ENCODE results near the gene UQCC3. TPM values are rescaled to one million over a fixed set of nuclear protein-coding genes. Genes with fewer than 3 reads are reported as not detected.

Gene UQCC3
- total RNA-seq, 4 donors from 2014 or later = 0.51 to 6.6 (median 3.4) TPM

- no peaks in the 10 kb centered on the region for H3K27me3 ChIP-seq
- TF ChIP-seq CTCF (IDR thresholded peaks at IDR 0.05) = no peak
- TF ChIP-seq POLR2A (IDR thresholded peaks at IDR 0.05) = no peak
- intact Hi-C loops (cut with DNase I; ENCODE audit: low total_unique reads) = no loop called here
- H3K9me3 ChIP-seq = no peaks in the 10 kb centered on the region
- DNase-seq = no peak
- H3K27ac ChIP-seq = no peak overlapping the region
- H3K4me1 ChIP-seq = no peaks in the 10 kb centered on the region
- H3K4me3 ChIP-seq = no peak overlapping the region
- no peaks in the 10 kb centered on the region for H3K36me3 ChIP-seq
These were observed 45.3 kb downstream of the UQCC3 start for GRCh38 chr11:62716816-62717215.

DNA sequence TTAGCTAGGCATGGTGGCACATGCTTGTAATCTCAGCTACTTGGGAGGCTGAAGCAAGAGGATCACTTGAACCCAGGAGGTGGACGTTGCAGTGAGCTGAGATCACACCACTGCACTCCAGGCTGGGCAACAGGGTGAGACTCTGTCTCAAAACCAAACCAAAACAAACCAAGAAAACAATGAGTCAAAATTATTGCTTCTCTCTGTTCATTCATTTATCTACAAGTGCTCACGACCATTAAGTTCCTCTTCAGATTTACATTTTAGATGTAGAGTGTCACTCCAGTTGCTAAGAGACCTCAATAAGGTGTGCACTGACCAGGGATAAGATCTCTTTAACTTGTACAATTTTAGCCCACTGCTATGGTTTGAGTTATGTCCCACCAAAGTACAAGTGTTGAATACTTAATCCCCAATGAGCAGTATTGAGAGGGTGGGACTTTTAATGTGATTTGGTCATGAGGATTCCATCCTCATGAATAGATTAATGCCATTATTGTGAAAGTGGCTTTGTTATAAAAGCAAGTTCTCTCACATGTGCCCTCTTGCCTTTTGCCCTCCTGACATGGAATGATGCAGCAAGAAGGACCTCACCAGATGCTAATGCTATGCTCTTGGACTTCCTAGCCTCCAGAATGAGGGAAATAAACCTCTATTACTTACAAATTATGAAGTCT, 48.0 kb downstream of the UQCC3 start:
- no peaks in the 10 kb centered on the region for H3K36me3 ChIP-seq
- no peak overlapping the region for H3K4me3 ChIP-seq
- no peaks in the 10 kb centered on the region for H3K9me3 ChIP-seq
- H3K27ac ChIP-seq = no peak overlapping the region
- H3K4me1 ChIP-seq = no peaks in the 10 kb centered on the region
- H3K27me3 ChIP-seq = no peaks in the 10 kb centered on the region
- no peak for DNase-seq
- no peak for TF ChIP-seq POLR2A (IDR thresholded peaks at IDR 0.05)
- no peak for TF ChIP-seq CTCF (IDR thresholded peaks at IDR 0.05)
- intact Hi-C loops (cut with DNase I; ENCODE audit: low total_unique reads) = no loop called here

DNA sequence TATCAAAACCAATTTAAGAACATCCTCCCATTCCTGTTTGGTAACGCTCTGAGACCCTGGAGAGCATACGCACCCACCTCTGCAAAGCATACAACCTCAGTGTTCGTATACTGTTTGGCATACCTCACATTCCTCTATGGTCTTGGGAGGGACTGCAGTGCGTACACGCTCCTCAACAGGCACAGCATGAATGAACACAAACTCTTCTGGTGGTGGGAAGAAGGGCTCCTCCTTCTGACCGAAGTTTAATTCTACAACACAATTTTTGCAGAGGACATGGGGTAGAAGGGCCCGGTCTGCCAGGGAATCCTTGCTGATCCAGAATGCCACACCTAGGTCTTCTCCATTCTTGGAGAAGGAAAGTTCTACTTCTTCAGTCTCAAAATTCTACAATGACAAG, 50.5 kb downstream of the UQCC3 start:
- no peaks in the 10 kb centered on the region for H3K27me3 ChIP-seq
- H3K27ac ChIP-seq = no peak overlapping the region
- DNase-seq = no peak
- intact Hi-C loops (cut with DNase I; ENCODE audit: low total_unique reads) = no loop called here
- peaks cover 0 to 12% of the 10 kb centered on the region in 2 donors for H3K4me1 ChIP-seq
- H3K9me3 ChIP-seq = no peaks in the 10 kb centered on the region
- H3K4me3 ChIP-seq = no peak overlapping the region
- no peak for TF ChIP-seq CTCF (IDR thresholded peaks at IDR 0.05)
- TF ChIP-seq POLR2A (IDR thresholded peaks at IDR 0.05) = no peak
- no peaks in the 10 kb centered on the region for H3K36me3 ChIP-seq

Small RNA genes lying within 50 kb of the gene (small RNA-seq; reads per million reads assigned to genes)
- gene SNORA57 = not detected

Other genes with a start within 250 kb of the UQCC3 start
- 1,000 to 10,000 TPM in 1 of 4 donors, 100 to 1,000 TPM in 3; 452 to 1,353 (median 779) TPM for gene AHNAK, start 124.9 kb upstream of the UQCC3 start, total RNA-seq
- 1,000 to 10,000 TPM; 1,301 to 1,426 (median 1,363) TPM for gene EEF1G, start 97.8 kb upstream of the UQCC3 start, total RNA-seq
- 10 to 100 TPM in 1 of 4 donors, 1 to 10 TPM in 3; 7.1 to 19.3 (median 8.6) TPM for gene TUT1, start 80.2 kb upstream of the UQCC3 start, total RNA-seq
- gene MTA2, start 69.8 kb upstream of the UQCC3 start, total RNA-seq = 100 to 1,000 TPM in 2 of 4 donors, 10 to 100 TPM in 2; 37.9 to 120 (median 78.2) TPM
- 100 to 1,000 TPM in 1 of 4 donors, 10 to 100 TPM in 3; 17.9 to 126 (median 36.8) TPM for gene EML3, start 58.9 kb upstream of the UQCC3 start, total RNA-seq
- gene ROM1, start 58.4 kb upstream of the UQCC3 start, total RNA-seq = 10 to 100 TPM in 1 of 4 donors, 1 to 10 TPM in 1, under 1 TPM in 1, not detected in 1; 0.77 to 11.9 (median 5.3) TPM
- 10 to 100 TPM; 17.7 to 50.4 (median 23.1) TPM for gene B3GAT3, start 49.7 kb upstream of the UQCC3 start, total RNA-seq
- gene GANAB, start 25.1 kb upstream of the UQCC3 start, total RNA-seq = 100 to 1,000 TPM in 3 of 4 donors, 10 to 100 TPM in 1; 56.9 to 513 (median 270) TPM
- 10 to 100 TPM in 3 of 4 donors, 1 to 10 TPM in 1; 4.9 to 27.4 (median 18.8) TPM for gene INTS5, start 18.4 kb upstream of the UQCC3 start, total RNA-seq
- gene C11orf98, start 6.5 kb upstream of the UQCC3 start, total RNA-seq = 10 to 100 TPM in 3 of 4 donors, 1 to 10 TPM in 1; 4.6 to 35.7 (median 19.5) TPM
- 10 to 100 TPM in 2 of 4 donors, 1 to 10 TPM in 1, not detected in 1; 7.7 to 25.9 (median 12.6) TPM for gene CSKMT, start 6.4 kb upstream of the UQCC3 start, total RNA-seq
- 10 to 100 TPM in 1 of 4 donors, 1 to 10 TPM in 2, not detected in 1; 3.5 to 18.2 (median 6.9) TPM for gene LBHD1, start 594 bp downstream of the UQCC3 start, total RNA-seq
- 100 to 1,000 TPM in 2 of 4 donors, 10 to 100 TPM in 2; 55.4 to 276 (median 102) TPM for gene UBXN1, start 7.4 kb downstream of the UQCC3 start, total RNA-seq
- 10 to 100 TPM; 36.2 to 50.6 (median 41.4) TPM for gene LRRN4CL, start 17.9 kb downstream of the UQCC3 start, total RNA-seq
- gene BSCL2, start 35.8 kb downstream of the UQCC3 start, total RNA-seq = 10 to 100 TPM; 24.1 to 46.7 (median 34.4) TPM
- under 1 TPM in 1 of 4 donors, not detected in 3; 0.52 TPM for gene GNG3, start 36.0 kb downstream of the UQCC3 start, total RNA-seq
- gene HNRNPUL2, start 55.8 kb downstream of the UQCC3 start, total RNA-seq = 10 to 100 TPM; 17.7 to 58.3 (median 21.3) TPM
- gene TTC9C, start 56.8 kb downstream of the UQCC3 start, total RNA-seq = 10 to 100 TPM in 2 of 4 donors, 1 to 10 TPM in 2; 1.3 to 32.4 (median 16.3) TPM
- gene ZBTB3, start 82.5 kb downstream of the UQCC3 start, total RNA-seq = 10 to 100 TPM in 3 of 4 donors, under 1 TPM in 1; 0.59 to 28.9 (median 18.3) TPM
- gene POLR2G, start 89.9 kb downstream of the UQCC3 start, total RNA-seq = 10 to 100 TPM; 55.0 to 97.6 (median 76.0) TPM
- gene TAF6L, start 99.7 kb downstream of the UQCC3 start, total RNA-seq = 10 to 100 TPM in 3 of 4 donors, 1 to 10 TPM in 1; 6.8 to 34.3 (median 24.1) TPM
- gene TMEM179B, start 115.7 kb downstream of the UQCC3 start, total RNA-seq = 10 to 100 TPM; 22.3 to 83.8 (median 34.2) TPM
- 10 to 100 TPM in 2 of 4 donors, 1 to 10 TPM in 2; 1.0 to 28.0 (median 10.0) TPM for gene TMEM223, start 120.3 kb downstream of the UQCC3 start, total RNA-seq
- 10 to 100 TPM; 41.0 to 96.2 (median 50.2) TPM for gene NXF1, start 133.8 kb downstream of the UQCC3 start, total RNA-seq
- gene STX5, start 160.4 kb downstream of the UQCC3 start, total RNA-seq = 10 to 100 TPM; 36.5 to 73.5 (median 55.2) TPM
- not detected for gene TEX54, start 161.2 kb downstream of the UQCC3 start, total RNA-seq
- 10 to 100 TPM in 3 of 4 donors, 1 to 10 TPM in 1; 10.0 to 66.0 (median 35.0) TPM for gene WDR74, start 167.9 kb downstream of the UQCC3 start, total RNA-seq
- gene SLC3A2, start 209.2 kb downstream of the UQCC3 start, total RNA-seq = 100 to 1,000 TPM in 2 of 4 donors, 10 to 100 TPM in 2; 69.8 to 206 (median 98.4) TPM
- gene CHRM1, start 249.7 kb downstream of the UQCC3 start, total RNA-seq = 1 to 10 TPM in 1 of 4 donors, not detected in 3; 1.3 TPM